NCI-H1436 treated with DMSO at 0.1 percent for 48 hours (cell line): ENCODE results near the gene METRNL.

Experiments used
- DNase-seq: peaks from one replicate; lab custom pipeline; 2025; lab: John Stamatoyannopoulos, UW

METRNL gene

GRCh38 chr17:83092186-83092585, 12.8 kb downstream of the METRNL start:
- DNase-seq, result no peak

GRCh38 chr17:83092931-83093330, 13.5 kb downstream of the METRNL start:
- DNase-seq, result no peak

GRCh38 chr17:83093506-83093905, 14.1 kb downstream of the METRNL start:
- no peak for DNase-seq

- DNase-seq, result no peak
These were observed 14.9 kb downstream of the METRNL start for GRCh38 chr17:83094291-83094690.

- DNase-seq, result no peak
These were observed 15.6 kb downstream of the METRNL start for GRCh38 chr17:83095016-83095415.

- DNase-seq, result no peak
These were observed 17.2 kb downstream of the METRNL start for GRCh38 chr17:83096401-83097224.

- no peak for DNase-seq
These were observed 18.4 kb downstream of the METRNL start for GRCh38 chr17:83097831-83098230.

GRCh38 chr17:83098241-83099085, 19.1 kb downstream of the METRNL start:
- no peak for DNase-seq

GRCh38 chr17:83099086-83099555, 19.7 kb downstream of the METRNL start:
- no peak for DNase-seq

GRCh38 chr17:83099570-83100181, 20.3 kb downstream of the METRNL start:
- no peak for DNase-seq

- no peak for DNase-seq
These were observed 20.9 kb downstream of the METRNL start for GRCh38 chr17:83100220-83100852.

- peak; percentile 35 for DNase-seq
These were observed 21.5 kb downstream of the METRNL start for GRCh38 chr17:83100853-83101391.

- no peak for DNase-seq
These were observed 22.5 kb downstream of the METRNL start for GRCh38 chr17:83101805-83102480.

- DNase-seq, result peak; percentile 59
These were observed 24.0 kb downstream of the METRNL start for GRCh38 chr17:83103200-83103942.

GRCh38 chr17:83103943-83104311, 24.5 kb downstream of the METRNL start:
- DNase-seq, result no peak

GRCh38 chr17:83104577-83105505, 25.4 kb downstream of the METRNL start:
- DNase-seq, result no peak

GRCh38 chr17:83105512-83105911, 26.1 kb downstream of the METRNL start:
- DNase-seq, result no peak

GRCh38 chr17:83106056-83106588, 26.7 kb downstream of the METRNL start:
- no peak for DNase-seq
